GM04504 (cell line): ENCODE data around the gene PYM1.
"Not testable (repeated sequence)": the region's sequence is repeated elsewhere in the genome, so short reads cannot be mapped to it uniquely, and the experiment has no call there.

ENCODE experiments used
- DNase-seq: peaks from one replicate; pipeline ENCODE4 v3.0.0-alpha.2; 2012; ENCODE audit warnings: low read depth

PYM1 gene

DNA sequence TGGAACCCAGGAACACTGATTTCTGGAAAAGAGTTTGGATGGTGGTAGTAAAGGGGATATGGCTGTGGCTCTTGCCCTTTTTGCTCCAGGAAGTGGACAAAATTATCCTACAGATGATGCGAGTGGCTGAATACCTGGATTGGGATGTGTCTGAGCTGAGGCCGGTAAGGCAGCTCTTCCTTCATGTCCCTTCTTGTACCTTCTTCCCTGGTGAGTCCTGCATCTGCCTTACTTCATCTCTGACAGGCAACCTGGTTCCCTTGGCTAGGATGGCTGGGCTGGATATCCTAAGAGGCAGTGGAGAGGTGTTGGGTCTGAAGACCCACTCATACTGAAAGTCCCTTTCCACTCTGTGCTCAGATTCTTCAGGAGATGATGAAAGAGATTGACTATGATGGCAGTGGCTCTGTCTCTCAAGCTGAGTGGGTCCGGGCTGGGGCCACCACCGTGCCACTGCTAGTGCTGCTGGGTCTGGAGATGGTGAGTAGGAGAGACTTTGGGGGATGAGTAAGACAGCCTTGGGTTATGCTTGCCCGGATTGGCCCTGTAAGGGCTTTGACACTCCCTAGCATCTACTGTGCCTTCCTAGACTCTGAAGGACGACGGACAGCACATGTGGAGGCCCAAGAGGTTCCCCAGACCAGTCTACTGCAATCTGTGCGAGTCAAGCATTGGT is 11.3 kb upstream of the PYM1 start:
- no peak for DNase-seq

DNA sequence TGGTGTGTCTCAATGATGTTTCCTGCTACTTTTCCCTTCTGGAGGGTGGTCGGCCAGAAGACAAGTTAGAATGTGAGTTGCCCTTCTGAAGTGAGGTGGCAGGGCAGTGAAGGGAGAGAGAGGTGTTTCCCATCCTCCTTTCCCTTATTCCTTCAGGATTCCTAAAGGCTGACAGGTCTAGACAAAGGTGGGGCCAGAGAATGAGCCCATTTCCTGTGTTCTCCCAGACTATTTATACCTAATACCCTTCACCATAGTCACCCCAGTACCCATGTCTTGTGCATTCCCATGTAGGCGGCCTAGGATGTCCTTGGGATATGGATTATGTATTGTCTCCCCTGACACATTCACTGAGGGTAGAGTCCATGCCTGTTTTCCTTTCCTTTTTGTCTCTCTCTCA is 10.3 kb upstream of the PYM1 start:
- DNase-seq, result no peak

DNA sequence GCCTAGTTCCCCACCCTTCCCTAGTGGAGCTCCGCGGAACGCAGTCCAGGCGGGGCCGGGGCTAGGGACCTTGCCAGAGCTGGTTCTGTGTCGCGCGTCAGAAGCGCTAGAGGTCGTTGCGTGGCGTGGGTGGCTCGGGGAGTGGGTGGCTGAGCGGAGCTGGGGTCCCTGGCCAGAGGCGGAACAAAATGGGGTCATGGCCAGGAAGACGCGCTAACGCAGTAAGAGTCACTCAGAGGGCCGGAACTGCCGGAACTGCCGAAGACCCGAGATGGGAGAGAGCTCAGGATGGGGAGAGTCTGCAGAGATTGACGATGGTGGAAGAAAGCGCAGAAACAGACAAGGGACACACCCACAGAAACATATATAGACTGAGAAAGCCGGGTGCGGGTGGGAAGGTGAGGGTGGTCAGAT is 8.1 kb upstream of the PYM1 start:
- DNase-seq, result no peak

DNA sequence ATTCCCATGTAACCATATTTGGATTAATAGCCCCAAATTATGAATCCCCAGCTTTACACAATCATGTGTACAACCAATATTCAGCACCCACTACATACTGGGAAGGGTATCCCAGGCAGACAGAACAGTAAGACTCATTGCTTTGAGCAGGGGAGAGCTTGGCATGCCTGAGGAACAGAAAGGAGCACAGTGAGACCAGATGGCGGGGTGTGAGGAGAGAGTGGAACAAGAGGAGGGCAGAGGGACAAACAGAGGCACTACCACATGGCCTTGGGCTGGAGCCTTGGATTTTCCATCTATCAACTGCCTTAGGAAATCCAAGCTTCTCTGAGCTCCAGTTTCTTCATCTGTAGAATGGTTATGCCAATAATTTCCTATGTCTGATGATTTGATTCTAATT is 7.1 kb upstream of the PYM1 start:
- DNase-seq, result no peak

DNA sequence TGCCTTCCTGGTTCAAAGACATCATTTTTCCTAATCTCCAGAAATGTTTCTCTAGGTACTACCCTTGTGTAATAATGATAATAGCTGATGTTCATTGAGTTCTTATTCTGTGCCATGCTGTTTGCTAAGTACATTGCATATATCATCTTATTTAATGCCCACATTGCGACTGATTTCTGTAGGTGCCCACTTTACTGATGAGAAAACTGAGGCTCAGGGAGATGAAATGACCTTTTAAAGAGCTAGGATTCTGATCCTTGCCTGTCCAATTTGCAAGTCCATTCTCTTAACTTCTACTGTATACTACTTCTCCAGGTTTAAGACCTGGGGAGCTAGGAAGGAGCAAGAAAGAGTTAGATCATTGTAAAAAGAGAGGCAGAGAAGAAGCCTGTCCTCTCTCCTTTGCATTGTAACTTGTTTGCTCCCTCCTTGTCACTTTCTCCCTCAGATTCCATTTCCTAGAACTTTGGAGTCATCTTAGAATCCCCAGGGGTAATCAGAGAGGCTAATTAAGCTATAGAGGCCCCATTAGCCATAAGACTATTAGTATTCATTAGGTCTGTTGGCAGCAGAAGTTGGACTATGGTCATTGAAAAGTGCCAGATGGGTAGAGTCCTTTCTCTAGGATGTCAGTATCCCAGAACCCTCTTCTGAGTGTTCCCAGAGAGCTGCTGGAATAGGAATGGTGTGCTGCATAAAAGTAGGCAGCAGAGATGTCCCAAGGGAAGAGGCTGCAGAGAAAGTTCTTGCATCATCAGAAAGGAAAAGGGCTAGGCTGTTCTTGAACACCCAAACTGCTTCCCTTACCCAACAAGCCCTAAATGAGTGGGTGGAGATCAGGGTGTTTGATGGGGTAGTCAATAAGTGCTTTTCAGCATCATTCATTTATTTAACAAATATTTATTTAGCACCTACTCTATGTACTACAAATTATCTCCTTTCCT is 6.4 kb upstream of the PYM1 start:
- DNase-seq, result no peak

DNA sequence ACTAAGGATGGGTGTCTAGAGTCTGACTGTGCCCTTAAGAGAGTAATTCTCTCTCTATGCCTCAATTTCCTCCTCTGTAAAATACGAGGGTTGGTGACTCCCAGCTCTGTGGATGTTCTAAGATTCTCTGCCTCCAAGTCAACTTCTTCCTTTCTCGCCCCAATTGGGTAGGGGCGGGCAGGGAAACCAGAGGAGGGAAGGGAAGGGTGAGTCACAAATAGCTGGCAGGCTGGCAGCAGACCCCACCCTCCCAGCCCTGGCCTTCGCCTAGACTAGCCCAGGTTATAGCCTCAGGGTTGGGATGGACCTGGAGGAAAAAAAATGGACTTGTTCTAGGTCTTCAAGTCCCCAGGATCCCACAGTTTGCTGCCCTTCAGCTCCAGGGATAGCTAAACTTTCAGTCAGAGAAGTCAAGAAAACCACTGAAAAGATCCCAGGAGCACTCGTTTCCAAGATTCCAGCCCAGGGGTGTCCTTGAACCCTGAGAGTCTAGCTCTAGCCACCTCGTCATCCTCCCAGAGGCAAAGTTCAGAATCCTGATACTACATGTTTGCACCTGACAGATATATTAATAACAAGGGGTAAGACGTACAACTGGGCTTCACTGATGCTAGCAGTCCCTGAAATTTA is 5.6 kb upstream of the PYM1 start:
- no peak for DNase-seq

DNA sequence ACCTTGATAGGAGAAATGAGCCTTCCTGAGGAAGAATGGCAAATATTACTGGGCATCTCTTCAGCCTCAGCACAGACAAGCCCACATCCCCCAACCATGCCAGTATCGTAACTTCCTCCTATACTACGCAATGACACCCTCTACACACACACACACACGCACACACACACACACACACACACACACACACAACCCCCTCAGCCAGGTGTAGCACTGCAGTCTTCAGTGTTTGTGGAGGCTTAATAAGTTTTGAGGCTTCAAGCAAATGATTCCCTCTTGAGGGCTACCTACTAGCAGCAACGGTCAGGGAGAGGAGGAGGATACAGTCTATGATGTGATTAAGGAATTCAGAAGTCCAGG is 4.8 kb upstream of the PYM1 start:
- no peak for DNase-seq

DNA sequence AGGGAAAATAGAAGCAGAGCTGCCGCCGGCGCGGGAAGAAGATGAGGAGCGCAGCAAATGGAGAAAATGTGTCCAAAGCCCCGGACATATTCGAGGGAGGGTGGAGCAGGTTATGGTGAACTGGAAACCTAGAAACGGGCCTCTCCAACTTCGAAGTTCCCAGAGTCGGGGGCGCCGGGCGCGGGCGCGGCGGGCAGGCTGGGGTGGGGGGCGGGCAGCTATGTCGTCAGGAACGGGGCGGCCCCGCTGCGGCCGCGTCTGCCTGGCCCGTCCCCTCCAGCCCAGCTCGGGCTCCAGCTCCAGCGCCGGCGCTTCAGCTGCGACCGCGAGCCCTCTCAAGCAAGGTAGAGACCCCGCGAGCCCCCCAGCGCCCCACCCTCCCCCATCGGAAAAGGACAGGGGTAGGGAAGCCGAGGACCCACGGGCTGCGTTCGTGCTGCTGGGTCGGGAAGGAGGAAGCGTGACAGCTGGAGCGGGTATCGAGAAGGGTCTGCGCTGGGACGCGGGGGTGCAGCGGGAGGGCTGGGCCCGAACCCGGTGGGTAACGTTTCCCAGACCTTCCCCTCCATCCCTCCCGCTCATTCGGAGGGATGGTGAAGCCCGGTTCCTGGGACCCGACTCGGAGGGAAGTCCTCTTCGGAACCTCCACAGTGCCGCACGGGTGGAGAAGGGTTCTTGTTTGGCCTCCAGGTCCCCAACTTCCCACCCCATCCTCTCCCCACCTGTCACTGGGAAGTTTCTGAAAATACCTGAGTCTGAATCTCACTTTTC is 4.3 kb upstream of the PYM1 start:
- no peak for DNase-seq

DNA sequence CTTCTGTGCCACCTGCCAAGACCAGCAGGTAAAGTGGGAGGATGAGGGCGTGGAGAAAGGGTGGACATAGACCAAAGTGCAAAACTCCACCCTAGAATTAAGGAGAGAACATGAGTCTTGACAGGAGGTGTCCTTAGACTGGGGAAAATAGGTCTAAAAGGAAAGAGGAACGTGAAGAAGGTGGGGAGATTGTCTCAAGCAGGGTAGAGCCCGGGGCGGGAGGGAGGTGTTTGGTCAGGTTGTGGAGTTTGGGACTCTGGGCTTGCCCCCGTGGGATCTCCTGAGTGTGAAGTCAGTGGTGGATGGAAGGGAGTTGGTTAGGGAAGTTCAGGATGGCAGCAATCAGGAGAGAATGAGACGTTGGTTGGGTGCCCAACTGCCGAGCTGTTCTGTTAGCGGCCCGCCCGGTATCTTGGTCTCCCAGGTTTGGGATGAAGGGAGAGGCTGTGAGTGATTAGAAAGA is 3.7 kb upstream of the PYM1 start:
- DNase-seq, result no peak

DNA sequence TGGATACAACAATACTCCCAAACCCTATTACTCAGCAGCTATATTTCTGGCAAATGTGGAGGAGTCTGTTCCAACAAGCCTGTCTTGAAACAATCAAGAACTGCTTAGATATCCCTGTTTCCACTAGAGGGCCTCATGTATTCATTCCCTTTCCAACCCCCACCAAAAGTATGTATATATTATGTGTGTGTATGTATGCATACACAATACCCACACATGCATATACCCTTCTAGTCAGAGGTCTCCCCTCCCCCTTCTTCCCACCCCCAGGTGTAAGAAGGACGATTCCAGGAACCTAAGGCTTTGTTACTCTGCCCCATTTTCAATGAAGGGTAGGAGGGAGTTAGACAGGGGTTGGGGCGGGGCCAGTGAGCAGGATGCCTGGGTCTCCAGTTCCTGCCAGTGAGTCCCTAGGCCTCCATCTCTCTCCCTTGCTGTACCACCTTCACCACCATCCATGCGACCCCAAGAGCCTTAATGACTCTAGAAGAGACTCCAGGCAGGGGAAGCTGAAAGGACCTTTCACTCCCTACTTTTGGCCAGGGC is 3.1 kb upstream of the PYM1 start, which contains the start of gene DGKA:
DGKA (plus strand) TSS at position 392 of the 546 bp plus-strand sequence. CDS start 5,342 bp downstream, outside the sequence.
- no peak for DNase-seq

DNA sequence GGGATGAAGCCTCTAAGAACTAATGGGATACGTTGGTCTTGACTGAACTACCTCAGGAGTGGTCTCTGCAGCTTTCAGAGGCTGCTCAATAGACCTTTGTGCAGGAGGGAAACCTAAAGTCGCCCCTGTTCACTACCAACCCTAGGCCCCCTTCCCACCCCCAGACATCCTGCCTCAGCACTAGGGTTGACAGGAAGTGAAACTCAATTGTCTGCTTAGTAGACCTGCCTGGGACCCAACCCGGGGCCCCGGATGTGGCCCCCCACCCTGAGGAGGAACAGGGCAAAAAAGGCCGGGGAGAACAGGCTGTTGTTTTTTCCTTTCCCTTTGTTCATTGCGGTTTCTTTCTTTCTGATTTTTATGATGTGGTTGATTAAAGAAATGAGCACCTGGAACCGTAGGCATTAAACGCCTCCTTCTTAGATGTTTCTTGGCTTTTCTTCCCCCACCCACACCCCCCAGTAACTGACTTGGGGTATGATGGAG is 1.7 kb upstream of the PYM1 start:
- no peak for DNase-seq

DNA sequence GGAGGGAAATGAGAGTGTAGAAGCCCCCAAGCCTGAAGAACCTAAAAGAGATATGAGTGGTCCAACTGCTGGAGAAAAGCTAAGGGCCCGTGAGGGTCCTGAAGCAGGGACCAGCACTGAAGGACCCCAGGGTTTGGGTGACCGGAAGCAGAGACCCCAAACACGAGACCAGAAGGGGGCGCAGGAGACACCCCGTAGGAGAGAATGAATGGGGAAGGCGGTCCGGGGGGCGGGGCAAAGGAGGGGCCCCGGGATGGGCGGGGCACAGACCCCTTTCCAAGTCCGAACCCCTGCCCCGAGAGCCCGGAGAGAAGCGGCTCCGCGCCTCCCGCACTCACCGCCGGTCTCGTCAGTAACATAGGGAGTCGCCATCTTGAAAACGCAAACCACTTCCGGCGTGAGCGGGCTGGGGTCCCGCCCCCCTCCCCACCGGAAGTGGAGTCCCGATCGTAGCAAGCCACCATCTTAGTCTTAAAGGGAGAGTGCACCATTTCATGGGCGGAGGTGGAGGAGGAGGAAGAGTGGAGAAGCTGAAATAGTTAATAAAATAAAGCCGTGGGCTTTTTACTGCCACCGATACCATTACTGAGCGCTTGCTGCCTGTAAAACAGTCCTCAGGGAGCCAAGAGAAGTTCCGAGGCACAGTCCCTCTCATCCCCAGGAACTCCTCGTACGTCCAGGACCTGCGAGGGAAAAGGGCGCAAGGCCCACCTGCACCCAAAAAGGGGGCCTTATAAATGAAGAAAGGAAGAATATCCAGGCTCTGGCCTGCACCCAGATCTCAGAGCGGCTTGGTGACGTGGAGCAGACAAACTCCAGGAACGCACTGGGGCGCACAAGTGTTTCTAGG is 731 bp downstream of the PYM1 start:
- DNase-seq, result peak; percentile 79

DNA sequence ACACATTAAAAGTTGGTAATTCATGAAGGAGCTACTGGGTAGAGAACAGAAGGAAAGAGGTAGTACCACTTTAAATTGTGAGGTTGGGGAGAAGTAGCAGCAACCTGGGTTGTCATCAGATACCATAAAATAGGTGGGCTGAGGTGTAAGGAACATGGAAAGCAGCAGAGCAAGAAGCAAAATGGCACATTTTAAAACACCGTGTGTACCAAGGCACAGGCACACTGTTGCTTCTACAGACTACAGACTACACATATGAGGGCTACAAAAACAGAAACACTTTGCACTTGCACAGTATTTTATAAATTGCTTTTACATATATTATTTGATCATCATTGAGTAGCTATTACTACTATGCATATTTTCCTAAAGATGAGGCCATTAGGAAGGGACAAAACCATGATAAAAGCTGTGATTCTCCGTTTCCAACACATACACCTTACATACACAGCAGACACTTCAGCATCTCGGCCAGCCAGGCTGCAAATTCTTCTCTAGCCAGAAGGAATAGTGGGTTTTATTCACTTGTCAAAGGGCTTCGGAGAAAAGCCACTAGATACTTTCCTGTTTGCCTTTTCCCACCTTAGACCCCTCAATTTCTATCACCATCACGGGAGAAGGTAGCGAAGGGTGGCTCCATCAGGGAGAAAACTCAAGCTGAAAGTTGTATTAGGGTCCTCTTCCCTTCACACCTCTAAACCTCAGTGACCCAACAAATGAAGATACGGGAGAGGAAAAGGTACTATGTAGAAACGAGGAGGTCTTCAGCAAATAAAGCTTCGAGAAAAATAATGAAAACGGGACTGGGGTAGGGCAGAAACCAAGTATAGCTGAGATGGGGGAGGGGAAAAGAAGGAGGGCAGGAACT is 1.6 kb downstream of the PYM1 start:
- no peak for DNase-seq

DNA sequence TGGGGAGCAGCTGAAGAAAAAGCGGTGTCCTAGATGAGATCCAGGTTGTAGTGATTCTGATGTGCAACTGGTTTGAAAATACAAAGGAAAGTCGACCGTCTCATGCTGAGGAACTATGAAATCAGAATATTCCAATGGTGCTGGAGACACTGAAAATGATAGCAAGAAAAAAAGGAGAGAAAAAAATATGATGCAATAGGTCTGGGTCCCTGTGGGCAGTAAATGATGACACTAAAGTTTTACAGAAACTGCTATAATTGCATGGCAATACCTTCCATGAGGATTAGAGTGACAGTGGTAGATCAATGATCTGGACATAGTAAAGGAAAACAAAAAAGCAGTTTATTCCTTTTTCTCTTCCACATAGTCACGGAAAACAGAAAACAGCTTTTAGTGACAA is 2.3 kb downstream of the PYM1 start:
- DNase-seq, result no peak

DNA sequence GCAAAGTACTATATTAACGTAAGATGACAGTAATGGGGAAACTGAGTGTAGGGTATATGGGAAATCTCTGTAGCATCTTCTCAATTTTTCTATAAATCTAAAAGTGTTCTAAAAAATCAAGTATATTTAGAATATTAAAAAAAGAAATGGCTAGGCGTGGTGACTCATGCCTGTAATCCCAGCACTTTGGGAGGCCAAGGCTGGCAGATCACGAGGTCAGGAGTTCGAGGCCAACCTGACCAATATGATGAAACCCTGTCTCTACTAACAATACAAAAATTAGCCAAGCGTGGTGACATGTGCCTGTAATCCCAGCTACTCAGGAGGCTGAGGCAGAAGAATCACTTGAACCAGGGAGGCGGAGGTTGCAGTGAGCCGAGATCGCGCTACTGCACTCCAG is 4.0 kb downstream of the PYM1 start:
- DNase-seq, result not testable (repeated sequence)

DNA sequence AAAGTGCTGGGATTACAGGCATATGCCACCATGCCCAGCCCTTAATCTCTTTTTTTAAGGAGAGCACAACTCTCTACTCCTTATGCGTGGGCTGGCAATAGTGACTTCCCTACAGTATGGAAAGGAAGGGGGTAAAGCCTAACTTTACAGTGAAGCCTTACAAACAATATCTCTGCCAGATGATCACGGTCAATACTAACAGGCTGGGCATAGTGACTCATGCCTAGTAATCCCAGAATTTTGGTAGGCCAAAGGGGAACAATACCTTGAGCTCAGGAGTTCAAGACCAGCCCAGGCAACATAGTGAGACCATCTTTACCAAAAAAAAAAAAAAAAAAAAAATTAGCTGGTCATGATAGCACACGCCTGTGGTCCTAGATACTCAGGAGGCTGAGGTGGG is 5.6 kb downstream of the PYM1 start:
- DNase-seq, result no peak

DNA sequence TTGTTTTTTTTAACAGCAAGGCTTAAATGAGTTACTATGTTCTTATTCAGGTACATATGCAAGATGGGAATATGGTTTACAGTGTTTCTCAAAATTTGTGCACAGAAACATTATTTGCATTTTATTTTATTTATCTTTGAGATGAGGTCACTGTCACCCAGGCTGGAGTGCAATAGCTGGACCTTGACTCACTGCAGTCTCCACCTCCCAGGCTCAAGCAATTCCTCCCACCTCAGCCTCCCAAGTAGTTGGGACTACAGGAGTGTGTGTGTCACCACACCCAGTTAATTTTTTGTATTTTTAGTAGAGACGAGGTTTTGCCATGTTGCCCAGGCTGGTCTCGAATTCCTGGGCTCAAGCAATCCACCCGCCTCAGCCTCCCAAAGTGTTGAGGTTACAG is 8.7 kb downstream of the PYM1 start:
- DNase-seq, result not testable (repeated sequence)

DNA sequence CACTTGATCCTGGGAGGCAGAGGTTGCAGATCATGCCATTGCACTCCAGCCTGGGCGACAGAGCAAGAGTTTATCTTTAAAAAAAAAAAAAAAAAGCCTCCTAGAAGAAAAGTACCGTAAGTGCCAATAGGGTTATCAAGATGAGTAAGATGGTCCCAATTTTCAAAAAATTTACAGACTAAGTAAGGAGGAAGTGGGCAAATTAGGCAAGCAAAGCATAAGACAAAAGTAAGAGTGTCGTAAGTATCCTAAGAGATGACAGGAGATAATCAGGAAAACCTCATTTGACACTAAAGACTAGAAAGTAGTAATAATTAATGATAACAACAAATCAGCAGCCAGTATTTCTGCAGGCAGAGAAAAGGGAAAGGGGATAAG is 12.2 kb downstream of the PYM1 start:
- no peak for DNase-seq

DNA sequence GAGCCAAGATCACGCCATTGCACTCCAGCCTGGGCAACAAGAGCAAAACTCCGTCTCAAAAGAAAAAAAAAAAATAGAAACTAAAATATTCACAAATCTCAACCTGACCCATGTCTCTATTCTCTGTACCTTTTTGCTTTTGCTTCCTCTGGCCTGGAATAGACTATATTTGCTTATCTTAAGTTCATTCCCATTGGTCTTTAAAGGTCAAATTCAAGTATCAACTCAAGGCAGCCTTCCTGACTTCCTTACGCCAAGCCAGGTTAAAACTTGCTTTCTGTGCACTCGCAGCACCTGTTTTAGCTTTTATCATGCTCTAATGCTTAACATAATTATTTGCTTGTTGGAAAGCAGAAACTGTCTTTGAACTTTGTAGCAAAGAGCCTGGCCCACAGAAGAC is 14.8 kb downstream of the PYM1 start:
- no peak for DNase-seq

DNA sequence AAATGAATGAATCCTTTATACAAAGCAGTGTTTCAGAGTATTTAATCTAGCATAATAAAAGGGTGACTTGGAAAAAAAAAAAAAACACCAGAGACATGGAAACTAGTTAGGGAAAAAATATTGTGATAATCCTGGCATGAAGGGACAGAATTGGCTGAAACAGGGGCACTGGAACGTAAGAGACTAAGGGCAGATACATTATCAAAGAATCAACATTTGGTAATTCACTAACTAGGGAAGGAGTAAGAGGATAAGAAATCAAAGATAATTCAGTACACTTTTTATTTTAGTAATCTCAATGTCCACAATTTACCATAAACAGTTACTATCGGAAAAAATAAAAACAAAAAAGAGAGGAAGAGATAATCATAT is 18.2 kb downstream of the PYM1 start:
- no peak for DNase-seq
